ENCODE data around the gene KIAA1217. TPM values are rescaled to one million over a fixed set of nuclear protein-coding genes. Genes with fewer than 3 reads are reported as not detected.

The KIAA1217 gene
- total and polyA plus RNA-seq, 2 of the 8 experiments (the other 6 are each of a cell fraction or from before 2014, with no cell fraction given) = 4.5 to 15.6 TPM

DNA sequence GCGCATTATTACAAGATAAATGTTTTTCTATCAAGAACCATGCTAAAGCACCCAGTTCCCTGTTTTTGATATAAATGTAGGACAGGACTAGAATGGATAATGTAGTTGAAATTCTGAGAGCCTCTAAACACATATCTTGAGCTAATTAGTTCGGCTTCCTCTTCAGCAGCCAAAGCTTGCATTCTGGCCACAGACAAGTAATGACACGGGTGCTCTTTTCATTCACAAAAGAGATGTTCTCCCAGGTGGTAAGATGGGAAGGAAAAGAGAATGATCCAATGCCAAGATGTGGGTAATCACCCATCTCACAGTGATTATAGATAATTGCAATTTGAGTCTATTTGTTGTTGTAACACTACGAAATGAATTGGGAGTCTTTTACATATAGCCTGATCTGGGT is 246.5 kb downstream of the KIAA1217 start:
- Histone ChIP-seq H3K9me3 (ENCODE audit: insufficient read depth in 2 of 2, low read depth in 1 of 2, low read length in 1 of 2) (no peaks in the 10 kb centered on the region), H3K14ac (ENCODE audit: insufficient read length) (no peak overlapping the region), H4K5ac (ENCODE audit: insufficient read length, low read depth, low read length) (no peak overlapping the region), H3K23me2 (ENCODE audit: low read depth, low read length) (no peaks in the 10 kb centered on the region), H4K8ac (ENCODE audit: extremely low read depth, insufficient read depth, low read length) (no peak overlapping the region), H4K91ac (replicated peaks; ENCODE audit: insufficient read length, low read length) (no peak overlapping the region), H2AFZ (ENCODE audit: low read length) (no peak overlapping the region), H4K20me1 (replicated peaks in 1 of 2; ENCODE audit: control insufficient read depth in 1 of 2, insufficient read depth in 2 of 2, low read length in 2 of 2) (peaks cover 0 to 3% of the 10 kb centered on the region in 2 experiments), H3K27me3 (replicated peaks in 1 of 4; ENCODE audit: control insufficient read depth in 3 of 4, extremely low read depth in 1 of 4, insufficient read depth in 3 of 4, low read length in 3 of 4) (no peaks in the 10 kb centered on the region), H3K4me3 (ENCODE audit: extremely low read depth in 1 of 4, insufficient read depth in 2 of 4, low read depth in 3 of 4, low read length in 4 of 4) (no peak overlapping the region), H3K27ac (ENCODE audit: low read depth, low read length) (no peak overlapping the region), H3K9ac (replicated peaks in 1 of 4; ENCODE audit: extremely low read depth in 1 of 4, low read depth in 3 of 4, low read length in 3 of 4) (no peak overlapping the region), H2BK12ac (ENCODE audit: low read depth, low read length) (no peak overlapping the region), H3K4ac (replicated peaks; ENCODE audit: insufficient read length, low read depth, low read length) (no peak overlapping the region), H3K79me1 (ENCODE audit: low read depth, low read length) (no peaks in the 10 kb centered on the region), H3K4me1 (replicated peaks in 1 of 4; ENCODE audit: control insufficient read depth in 3 of 4, insufficient read depth in 4 of 4, low read length in 3 of 4) (peaks cover 0 to 12% (median 6%) of the 10 kb centered on the region in 4 experiments; a peak in 5 of 7 replicates), H3K56ac (replicated peaks; ENCODE audit: insufficient read length, low read depth, low read length) (no peak overlapping the region), H3K23ac (ENCODE audit: insufficient read length) (no peak overlapping the region), H2AK5ac (ENCODE audit: low read depth, low read length) (no peak overlapping the region), H2BK5ac (ENCODE audit: low read depth, low read length) (no peak overlapping the region), H3K36me3 (ENCODE audit: control insufficient read depth in 2 of 4, insufficient read depth in 4 of 4, low read length in 3 of 4) (no peaks in the 10 kb centered on the region), H3K18ac (ENCODE audit: extremely low read depth, low read length) (no peak overlapping the region), H2BK20ac (ENCODE audit: low read length) (no peak overlapping the region), H3K4me2 (ENCODE audit: insufficient read depth in 1 of 2, low read depth in 2 of 2, low read length in 2 of 2) (no peak overlapping the region), H2BK120ac (replicated peaks; ENCODE audit: low read depth, low read length) (no peak overlapping the region), H3K79me2 (ENCODE audit: control insufficient read depth in 1 of 2, insufficient read depth in 2 of 2, low read length in 2 of 2) (no peaks in the 10 kb centered on the region), H2BK15ac (ENCODE audit: low read length) (no peak overlapping the region)
- POLR2A ChIA-PET (ENCODE audit: partially characterized antibody) = no interaction called here
- no peak for TF ChIP-seq RNF2 (IDR thresholded peaks at IDR 0.05; ENCODE audit: borderline replicate concordance, low read depth, low read length, missing control alignments, poor library complexity, severe bottlenecking)
- TF ChIP-seq CBX8 (IDR thresholded peaks at IDR 0.05; ENCODE audit: borderline replicate concordance, low read depth, low read length) = no peak
- TF ChIP-seq SIX5 (IDR thresholded peaks at IDR 0.05; ENCODE audit: low read depth, low read length) = no peak
- TF ChIP-seq CEBPB (IDR thresholded peaks at IDR 0.05; ENCODE audit: low read depth, low read length) = no peak
- no peak for TF ChIP-seq JUN (IDR thresholded peaks at IDR 0.05; ENCODE audit: low read depth, low read length)
- TF ChIP-seq E2F6 (IDR thresholded peaks at IDR 0.05) = no peak
- TF ChIP-seq CTBP2 (IDR thresholded peaks at IDR 0.05; ENCODE audit: borderline replicate concordance, insufficient read depth, insufficient read length, low read length) = no peak
- TF ChIP-seq SIN3A (conservative IDR thresholded peaks at IDR 0.05 in 1 of 2, IDR thresholded peaks at IDR 0.05 in 1 of 2; ENCODE audit: low read depth in 1 of 2, low read length in 2 of 2) = no peak
- TF ChIP-seq CREB1 (IDR thresholded peaks at IDR 0.05) = no peak
- TF ChIP-seq SUZ12 (IDR thresholded peaks at IDR 0.05; ENCODE audit: low read length) = no peak
- TF ChIP-seq EGR1 (IDR thresholded peaks at IDR 0.05; ENCODE audit: borderline replicate concordance, low read depth, low read length) = no peak
- TF ChIP-seq POLR2A (IDR thresholded peaks at IDR 0.05; ENCODE audit: control extremely low read depth in 1 of 2, low read depth in 2 of 2, low read length in 2 of 2) = no peak
- CTCF ChIA-PET (ENCODE audit: partially characterized antibody) = interaction anchor here (1.3 to 1.7 kb wide), 2 partner anchors 11 to 13 kb away, joined by 3 to 4 read pairs; no protein-coding TSS in a partner anchor
- FAIRE-seq = no peak
- WGBS, 2 experiments (ENCODE audit: extremely low coverage in 1 of 2, insufficient coverage in 1 of 2, insufficient read length in 1 of 2, insufficient replicate concordance in 2 of 2, low coverage in 1 of 2, low lambda C conversion rate in 2 of 2, missing lambda C conversion rate in 1 of 2) = 86% methylated on average over 4 of the region's 4 CpGs; no CpG with 5 or more reads in 1 of the 2 experiments
- no peak for DNase-seq (ENCODE audit: low read depth in 1 of 2, low spot score in 2 of 2)

Data from H1 (cell line).